Caco-2 (cell line): ENCODE results near the gene IMMP2L. TPM values are rescaled to one million over a fixed set of nuclear protein-coding genes. Genes with fewer than 3 reads are reported as not detected.

Experiments
- BruUV-seq: library from RNA; stranded (reverse); fragments of 400-500 nt; replicated peaks from 2 replicates; lab custom pipeline; 2021; lab: Mats Ljungman, UMichigan
- CTCF ChIA-PET: fragments of 300-600 bp; sonication (Branson Sonifier 250); formaldehyde crosslinking; loops from one replicate; lab custom pipeline; 2022; ENCODE audit warnings: antibody characterized with exemption; lab: Charles Lee
- POLR2A ChIA-PET: fragments of 300-600 bp; sonication (Branson Sonifier 250); formaldehyde crosslinking; loops from one replicate; lab custom pipeline; 2022; ENCODE audit warnings: antibody characterized with exemption; lab: Charles Lee
- DNase-seq, 2 experiments: peaks; one replicate each; pipeline versions ENCODE4 v3.0.0 to v3.0.0-alpha.2; 2020 to 2022
- H3K27me3 ChIP-seq: replicated peaks from 2 replicates; pipeline ENCODE4 v1.6.0; 2011; ENCODE audit warnings: low read length; ENCODE audit not compliant: control insufficient read depth, insufficient read depth
- H3K36me3 ChIP-seq: 2 replicates; pipeline ENCODE4 v1.5.1; 2011; ENCODE audit warnings: low read length; ENCODE audit not compliant: control insufficient read depth, insufficient read depth
- H3K4me1 ChIP-seq: fragments of 250-450 bp; sonication (Bioruptor Pico); 2 replicates; pipeline ENCODE4 v1.5.1; 2020; ENCODE audit warnings: mild to moderate bottlenecking
- H3K4me3 ChIP-seq: 2 replicates; pipeline ENCODE4 v1.5.1; 2011; ENCODE audit warnings: low read depth, mild to moderate bottlenecking, control low read depth, low read length
- H3K9me3 ChIP-seq: fragments of 250-450 bp; sonication (Bioruptor Pico); 2 replicates; pipeline ENCODE4 v1.5.1; 2020; ENCODE audit warnings: mild to moderate bottlenecking, moderate library complexity
- H3K27ac Mint-ChIP-seq: one replicate; pipeline ENCODE4 v1.8.0; 2022; ENCODE audit warnings: mixed read lengths; ENCODE audit not compliant: unreplicated experiment
- H3K27me3 Mint-ChIP-seq: one replicate; pipeline ENCODE4 v1.8.0; 2022; ENCODE audit warnings: mixed read lengths; ENCODE audit not compliant: insufficient read depth, unreplicated experiment
- H3K36me3 Mint-ChIP-seq: one replicate; pipeline ENCODE4 v1.8.0; 2022; ENCODE audit warnings: mild to moderate bottlenecking, mixed read lengths; ENCODE audit not compliant: insufficient read depth, unreplicated experiment
- H3K4me1 Mint-ChIP-seq: one replicate; pipeline ENCODE4 v1.8.0; 2022; ENCODE audit warnings: low read depth, mixed read lengths; ENCODE audit not compliant: unreplicated experiment
- H3K4me3 Mint-ChIP-seq: one replicate; pipeline ENCODE4 v1.8.0; 2022; ENCODE audit warnings: mild to moderate bottlenecking, moderate library complexity, mixed read lengths; ENCODE audit not compliant: unreplicated experiment
- H3K9me3 Mint-ChIP-seq: one replicate; pipeline ENCODE4 v1.8.0; 2022; ENCODE audit warnings: mixed read lengths; ENCODE audit not compliant: unreplicated experiment
- intact Hi-C: fragments of 100-400 bp; cut with micrococcal nuclease; formaldehyde crosslinking; loops from one replicate; pipeline ENCODE4 v1.10.0; 2022; ENCODE audit not compliant: unreplicated experiment
- total RNA-seq: library from RNA; stranded (reverse); gene quantifications from 2 replicates; pipeline ENCODE4 v1.2.3, GENCODE V29; 2022
- TF ChIP-seq, protein P1 (sequence below), 2 experiments: fragments of 200-600 bp in 1 of 2; IDR thresholded peaks; 1 replicate in 1 of 2; 2 replicates in 1 of 2; pipeline versions ENCODE4 v1.5.1 to v1.8.0; 2011 to 2022; ENCODE audit warnings: antibody characterized with exemption in 1 of 2, control low read depth in 1 of 2, inconsistent platforms in 1 of 2, low read depth in 1 of 2, low read length in 1 of 2, mild to moderate bottlenecking in 1 of 2, moderate library complexity in 1 of 2; ENCODE audit not compliant: insufficient read depth in 1 of 2, severe bottlenecking in 1 of 2, unreplicated experiment in 1 of 2

Gene IMMP2L
- total RNA-seq, 1 experiment from 2014 or later = 9.5 TPM

- Mint-ChIP-seq H3K27ac (no peak overlapping the region), H3K36me3 (no peaks in the 10 kb centered on the region), H3K4me3 (no peak overlapping the region), H3K27me3 (no peaks in the 10 kb centered on the region), H3K4me1 (peaks cover 22% of the 10 kb centered on the region), H3K9me3 (peaks cover 9% of the 10 kb centered on the region)
- no TSS peak for BruUV-seq
- Histone ChIP-seq H3K36me3 (no peaks in the 10 kb centered on the region), H3K9me3 (no peaks in the 10 kb centered on the region), H3K4me3 (no peak overlapping the region), H3K27me3 (no peaks in the 10 kb centered on the region), H3K4me1 (peaks cover 12% of the 10 kb centered on the region)
- POLR2A ChIA-PET = no interaction called here
- CTCF ChIA-PET = no interaction called here
- TF ChIP-seq, protein P1, sequence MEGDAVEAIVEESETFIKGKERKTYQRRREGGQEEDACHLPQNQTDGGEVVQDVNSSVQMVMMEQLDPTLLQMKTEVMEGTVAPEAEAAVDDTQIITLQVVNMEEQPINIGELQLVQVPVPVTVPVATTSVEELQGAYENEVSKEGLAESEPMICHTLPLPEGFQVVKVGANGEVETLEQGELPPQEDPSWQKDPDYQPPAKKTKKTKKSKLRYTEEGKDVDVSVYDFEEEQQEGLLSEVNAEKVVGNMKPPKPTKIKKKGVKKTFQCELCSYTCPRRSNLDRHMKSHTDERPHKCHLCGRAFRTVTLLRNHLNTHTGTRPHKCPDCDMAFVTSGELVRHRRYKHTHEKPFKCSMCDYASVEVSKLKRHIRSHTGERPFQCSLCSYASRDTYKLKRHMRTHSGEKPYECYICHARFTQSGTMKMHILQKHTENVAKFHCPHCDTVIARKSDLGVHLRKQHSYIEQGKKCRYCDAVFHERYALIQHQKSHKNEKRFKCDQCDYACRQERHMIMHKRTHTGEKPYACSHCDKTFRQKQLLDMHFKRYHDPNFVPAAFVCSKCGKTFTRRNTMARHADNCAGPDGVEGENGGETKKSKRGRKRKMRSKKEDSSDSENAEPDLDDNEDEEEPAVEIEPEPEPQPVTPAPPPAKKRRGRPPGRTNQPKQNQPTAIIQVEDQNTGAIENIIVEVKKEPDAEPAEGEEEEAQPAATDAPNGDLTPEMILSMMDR (IDR thresholded peaks at IDR 0.05; ENCODE audit: insufficient read depth in 1 of 2, low read depth in 1 of 2, low read length in 1 of 2, severe bottlenecking in 1 of 2, unreplicated experiment in 1 of 2) = no peak
- DNase-seq = no peak
- intact Hi-C loops = no loop called here
These were observed 180.7 kb downstream of the IMMP2L start for GRCh38 chr7:111381590-111381989.

DNA sequence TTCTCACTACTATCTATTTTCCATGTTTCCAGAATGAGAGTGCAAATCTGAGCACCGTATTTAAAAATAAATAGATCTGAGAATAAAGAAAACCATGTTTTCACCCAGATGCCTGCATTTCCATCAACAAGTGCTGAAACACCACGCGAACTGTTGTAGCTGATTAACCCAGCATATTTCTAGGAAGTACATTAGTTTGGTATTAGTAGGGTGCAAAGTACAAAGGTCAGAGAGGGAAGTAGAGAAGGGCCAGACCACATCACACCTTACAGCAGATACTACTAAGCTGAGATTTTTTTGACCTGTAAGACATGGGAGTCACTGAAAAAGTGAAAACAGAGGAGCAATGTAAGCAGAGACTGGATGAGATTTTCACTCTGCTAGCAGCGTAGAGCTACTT is 181.3 kb downstream of the IMMP2L start:
- H3K27me3 Mint-ChIP-seq = no peaks in the 10 kb centered on the region
- H3K4me1 Mint-ChIP-seq = peaks cover 18% of the 10 kb centered on the region
- H3K9me3 ChIP-seq = no peaks in the 10 kb centered on the region
- H3K4me3 ChIP-seq = no peak overlapping the region
- intact Hi-C loops = no loop called here
- H3K4me3 Mint-ChIP-seq = no peak overlapping the region
- H3K27me3 ChIP-seq = no peaks in the 10 kb centered on the region
- no peaks in the 10 kb centered on the region for H3K36me3 ChIP-seq
- peak overlapping the region; percentile 28 for H3K27ac Mint-ChIP-seq
- BruUV-seq = no TSS peak
- POLR2A ChIA-PET = no interaction called here
- peaks cover 9% of the 10 kb centered on the region for H3K9me3 Mint-ChIP-seq
- no peaks in the 10 kb centered on the region for H3K36me3 Mint-ChIP-seq
- peaks cover 12% of the 10 kb centered on the region for H3K4me1 ChIP-seq
- TF ChIP-seq, protein P1 (IDR thresholded peaks at IDR 0.05; ENCODE audit: insufficient read depth in 1 of 2, low read depth in 1 of 2, low read length in 1 of 2, severe bottlenecking in 1 of 2, unreplicated experiment in 1 of 2) = no peak
- CTCF ChIA-PET = no interaction called here
- peak in 1 of 2 experiments; percentile 5 for DNase-seq

DNA sequence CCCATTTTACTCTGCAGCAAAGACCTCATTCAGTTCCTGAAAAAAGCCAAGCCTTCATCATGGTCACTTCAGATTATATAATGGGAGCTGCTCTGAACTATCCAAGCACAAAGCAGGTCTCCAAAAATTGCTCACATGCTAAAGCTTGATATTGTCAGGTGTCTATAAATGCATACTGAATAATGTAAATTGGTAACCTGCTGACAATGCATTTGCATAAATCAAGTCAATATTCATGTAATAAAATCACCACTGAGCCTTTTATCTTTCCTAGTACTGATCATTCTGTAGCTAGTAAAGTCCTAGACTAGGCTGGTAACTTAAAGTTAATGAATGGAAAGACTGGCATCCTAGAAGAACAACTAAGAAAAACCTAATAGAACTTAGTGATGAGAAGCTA is 188.3 kb downstream of the IMMP2L start:
- Histone ChIP-seq H3K4me3 (no peak overlapping the region), H3K4me1 (no peaks in the 10 kb centered on the region), H3K36me3 (no peaks in the 10 kb centered on the region), H3K9me3 (no peaks in the 10 kb centered on the region), H3K27me3 (no peaks in the 10 kb centered on the region)
- CTCF ChIA-PET = no interaction called here
- Mint-ChIP-seq H3K27ac (no peak overlapping the region), H3K9me3 (no peaks in the 10 kb centered on the region), H3K4me3 (no peak overlapping the region), H3K27me3 (no peaks in the 10 kb centered on the region), H3K36me3 (no peaks in the 10 kb centered on the region), H3K4me1 (no peaks in the 10 kb centered on the region)
- TF ChIP-seq, protein P1 (IDR thresholded peaks at IDR 0.05; ENCODE audit: insufficient read depth in 1 of 2, low read depth in 1 of 2, low read length in 1 of 2, severe bottlenecking in 1 of 2, unreplicated experiment in 1 of 2) = no peak
- DNase-seq = no peak
- BruUV-seq = no TSS peak
- intact Hi-C loops = no loop called here
- POLR2A ChIA-PET = no interaction called here
